ENCODE results near the gene IQCN. TPM values are rescaled to one million over a fixed set of nuclear protein-coding genes. Genes with fewer than 3 reads are reported as not detected.

IQCN gene
- total RNA-seq, 5 donors from 2014 or later (not counting 1 experiment from before 2014, with no cell fraction given), result 4.1 to 42.8 (median 6.3) TPM

DNA sequence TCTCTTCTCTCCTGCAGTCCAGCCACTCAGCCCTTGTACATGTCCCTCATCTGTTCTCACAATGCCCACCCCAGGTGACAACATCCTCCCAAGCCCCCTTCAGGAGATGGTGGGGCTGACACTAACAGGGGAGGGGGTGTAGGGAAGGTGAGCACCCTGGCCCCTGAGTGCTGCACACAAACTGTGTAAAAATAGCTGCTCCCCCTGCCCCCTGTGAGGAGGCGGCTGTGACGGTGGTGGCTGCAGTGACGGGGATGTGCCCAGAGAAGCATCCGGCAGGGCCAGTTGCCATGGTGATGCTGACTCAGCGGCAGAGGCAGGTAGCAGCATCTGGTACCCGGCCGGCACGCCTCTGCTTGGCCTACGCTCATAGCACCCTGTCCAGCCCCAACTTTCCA, 20.2 kb upstream of the IQCN start:
- Histone ChIP-seq H3K4me1 (ENCODE audit: control insufficient read depth in 1 of 2, extremely low read depth in 1 of 2, insufficient read depth in 2 of 2, low read length in 2 of 2) (peaks cover 14 to 58% of the 10 kb centered on the region in 2 experiments), H3K9me3 (no peaks in the 10 kb centered on the region), H3K4me3 (ENCODE audit: control insufficient read depth in 1 of 2, extremely low read depth in 1 of 2, low read length in 1 of 2) (no peak overlapping the region), H3K27me3 (replicated peaks in 1 of 2; ENCODE audit: control insufficient read depth in 2 of 2, extremely low read depth in 1 of 2, insufficient read depth in 2 of 2, low read length in 1 of 2) (no peaks in the 10 kb centered on the region), H3K36me3 (ENCODE audit: control insufficient read depth in 2 of 2, extremely low read depth in 1 of 2, insufficient read depth in 1 of 2, low read length in 1 of 2) (no peaks in the 10 kb centered on the region), H3K27ac (ENCODE audit: low read length) (peak overlapping the region; percentile 100)
- H3K4me3 Mint-ChIP-seq, result peak overlapping the region; percentile 29 to 89 (median 49)
- H3K9me3 Mint-ChIP-seq, result no peaks in the 10 kb centered on the region
- DNase-seq (peak in 34 of 35 experiments; percentile 78 to 96 (median 88)), ATAC-seq (replicated peaks in 1 of 4) (peak; percentile 62 to 73 (median 70))
- peak overlapping the region; percentile 87 to 89 for H3K27ac Mint-ChIP-seq
- peaks cover 47 to 70% (median 50%) of the 10 kb centered on the region in 3 donors for H3K4me1 Mint-ChIP-seq
- CTCF ChIA-PET, result no interaction called here
- WGBS (ENCODE audit: insufficient coverage), result 0% methylated on average over 3 of the region's 9 CpGs
- no peaks in the 10 kb centered on the region for H3K36me3 Mint-ChIP-seq
- POLR2A ChIA-PET, result interaction anchor here (1.0 to 2.8 kb wide), 2 partner anchors 13 kb away, joined by 13 to 28 read pairs; partner anchors contain the start of gene JUND (in 2 of the 2)
- H3K27me3 Mint-ChIP-seq, result no peaks in the 10 kb centered on the region

DNA sequence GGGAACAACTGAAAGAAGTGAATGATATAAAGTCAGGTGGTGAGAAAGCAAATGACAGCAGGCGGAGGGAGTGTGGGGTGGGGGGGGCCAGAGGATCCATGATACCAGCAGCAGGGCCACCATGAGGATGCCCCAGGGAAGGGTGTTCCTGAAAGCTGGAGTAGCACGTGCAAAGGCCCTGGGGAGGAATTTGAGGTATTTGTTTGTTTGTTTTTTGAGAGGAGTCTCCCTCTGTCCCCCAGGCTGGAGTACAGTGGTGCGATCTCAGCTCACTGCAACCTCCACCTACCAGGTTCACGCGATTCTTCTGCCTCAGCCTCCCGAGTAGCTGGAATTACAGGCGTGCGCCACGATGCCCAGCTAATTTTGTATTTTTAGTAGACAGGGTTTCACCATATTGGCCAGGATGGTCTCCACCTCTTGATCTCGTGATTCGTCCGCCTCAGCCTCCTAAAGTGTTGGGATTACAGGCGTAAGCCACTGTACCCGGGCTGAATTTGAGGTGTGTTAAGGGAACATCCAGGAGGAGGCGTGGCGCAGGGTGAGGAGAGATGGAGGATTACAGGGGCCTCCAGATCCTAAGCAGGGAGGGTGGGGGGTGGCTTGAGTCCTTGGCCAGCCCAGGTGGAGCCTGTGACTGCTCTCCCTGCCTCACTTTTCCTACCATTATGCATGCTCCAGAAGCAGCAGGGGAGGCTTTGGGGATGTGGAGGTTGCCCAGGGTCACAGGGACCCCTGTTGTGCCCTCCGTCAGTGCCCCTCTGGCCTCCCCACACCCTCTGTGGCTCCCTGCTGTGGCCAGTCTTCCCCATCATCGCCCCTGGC, 19.6 kb upstream of the IQCN start:
- no peaks in the 10 kb centered on the region for H3K36me3 ChIP-seq (ENCODE audit: control insufficient read depth in 2 of 2, extremely low read depth in 1 of 2, insufficient read depth in 1 of 2, low read length in 1 of 2)
- Mint-ChIP-seq H3K4me1 (peaks cover 49 to 69% (median 54%) of the 10 kb centered on the region in 3 donors), H3K27ac (peak overlapping the region; percentile 91 to 92), H3K9me3 (no peaks in the 10 kb centered on the region), H3K27me3 (no peaks in the 10 kb centered on the region), H3K4me3 (peak overlapping the region; percentile 86 to 89 (median 89)), H3K36me3 (no peaks in the 10 kb centered on the region)
- H3K27me3 ChIP-seq (replicated peaks in 1 of 2; ENCODE audit: control insufficient read depth in 2 of 2, extremely low read depth in 1 of 2, insufficient read depth in 2 of 2, low read length in 1 of 2), result no peaks in the 10 kb centered on the region
- H3K4me3 ChIP-seq (ENCODE audit: control insufficient read depth in 1 of 2, extremely low read depth in 1 of 2, low read length in 1 of 2), result peak overlapping the region in 1 of 2 donors; percentile 94
- no peaks in the 10 kb centered on the region for H3K9me3 ChIP-seq
- peak overlapping the region; percentile 100 for H3K27ac ChIP-seq (ENCODE audit: low read length)
- POLR2A ChIA-PET, result interaction anchor here (1.0 to 4.5 kb wide), 3 partner anchors 12 to 14 kb away, joined by 13 to 95 read pairs (median 28); partner anchors contain the start of gene JUND (in 2 of the 2)
- no peak for ATAC-seq (replicated peaks in 1 of 4)
- 75% methylated on average over 7 of the region's 18 CpGs for WGBS (ENCODE audit: insufficient coverage)
- DNase-seq, result peak in 1 of 35 experiments; percentile 11
- peaks cover 14 to 64% of the 10 kb centered on the region in 2 experiments for H3K4me1 ChIP-seq (ENCODE audit: control insufficient read depth in 1 of 2, extremely low read depth in 1 of 2, insufficient read depth in 2 of 2, low read length in 2 of 2)
- CTCF ChIA-PET, result interaction anchor here in 1 of 2 donors (0.9 to 2.4 kb wide), 2 partner anchors 11 to 12 kb away, joined by 3 to 15 read pairs; partner anchors contain the start of gene JUND

DNA sequence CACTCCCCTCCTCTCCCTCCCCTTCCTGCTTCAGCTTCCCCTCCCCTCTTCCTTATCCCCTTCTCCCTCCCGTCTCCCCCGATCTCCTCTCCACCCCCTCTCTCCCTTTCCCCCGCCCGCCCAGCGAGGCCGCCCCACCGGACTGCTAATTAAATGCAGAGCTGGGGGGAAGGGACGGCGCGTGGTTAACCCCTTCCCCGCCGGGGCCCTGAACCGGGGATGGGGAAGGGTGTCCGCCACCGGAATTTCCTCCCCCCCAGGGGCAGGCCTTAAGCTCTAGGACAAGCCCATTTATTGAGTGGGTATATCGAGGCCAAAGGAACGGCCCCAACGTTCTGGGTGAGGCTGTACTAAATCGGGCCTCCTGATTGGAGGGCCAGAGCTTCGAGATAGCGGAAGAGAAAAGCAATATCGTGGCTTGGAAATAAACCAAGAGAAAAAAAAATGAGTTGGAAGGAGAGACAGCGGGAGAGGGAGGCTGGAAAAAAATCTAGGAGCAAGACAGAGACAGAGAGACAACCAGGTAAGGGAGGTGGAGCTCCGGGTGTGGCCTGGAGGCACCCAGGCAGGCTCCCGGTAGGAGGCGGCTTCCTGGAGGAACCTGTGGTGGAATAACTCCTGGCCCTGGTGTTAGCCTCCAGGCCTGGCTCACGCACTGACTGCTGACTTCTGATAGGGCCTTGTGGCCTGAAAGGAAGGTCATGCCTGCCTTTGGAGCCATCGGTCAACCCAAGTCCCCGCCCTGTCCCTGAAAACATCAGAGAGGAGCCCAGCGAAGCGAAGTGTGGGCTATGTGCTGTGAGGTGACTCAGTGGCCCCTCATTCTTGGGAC, 18.8 kb upstream of the IQCN start:
- H3K9me3 Mint-ChIP-seq, result no peaks in the 10 kb centered on the region
- H3K4me1 ChIP-seq (ENCODE audit: control insufficient read depth in 1 of 2, extremely low read depth in 1 of 2, insufficient read depth in 2 of 2, low read length in 2 of 2), result peaks cover 14 to 72% of the 10 kb centered on the region in 2 experiments
- WGBS (ENCODE audit: insufficient coverage), result 31% methylated on average over 16 of the region's 31 CpGs
- ATAC-seq (replicated peaks in 1 of 4) (no peak), DNase-seq (peak in 3 of 35 experiments; percentile 40 to 47 (median 41))
- H3K27me3 ChIP-seq (replicated peaks in 1 of 2; ENCODE audit: control insufficient read depth in 2 of 2, extremely low read depth in 1 of 2, insufficient read depth in 2 of 2, low read length in 1 of 2), result no peaks in the 10 kb centered on the region
- H3K27me3 Mint-ChIP-seq, result no peaks in the 10 kb centered on the region
- peak overlapping the region; percentile 79 to 94 for H3K4me3 ChIP-seq (ENCODE audit: control insufficient read depth in 1 of 2, extremely low read depth in 1 of 2, low read length in 1 of 2)
- peaks cover 47 to 69% (median 55%) of the 10 kb centered on the region in 3 donors for H3K4me1 Mint-ChIP-seq
- peak overlapping the region; percentile 100 for H3K27ac ChIP-seq (ENCODE audit: low read length)
- POLR2A ChIA-PET, result interaction anchor here (0.6 to 4.5 kb wide), 7 partner anchors 11 to 26 kb away, joined by 3 to 95 read pairs (median 6); partner anchors contain the start of gene JUND (in 2 of the 2)
- no peaks in the 10 kb centered on the region for H3K9me3 ChIP-seq
- H3K36me3 Mint-ChIP-seq, result no peaks in the 10 kb centered on the region
- CTCF ChIA-PET, result interaction anchor here in 1 of 2 donors (0.7 to 2.4 kb wide), 4 partner anchors 12 to 181 kb away, joined by 3 to 15 read pairs (median 5); partner anchors contain the start of gene JUND
- no peaks in the 10 kb centered on the region for H3K36me3 ChIP-seq (ENCODE audit: control insufficient read depth in 2 of 2, extremely low read depth in 1 of 2, insufficient read depth in 1 of 2, low read length in 1 of 2)
- H3K4me3 Mint-ChIP-seq, result peak overlapping the region; percentile 86 to 89 (median 89)
- peak overlapping the region; percentile 91 to 96 for H3K27ac Mint-ChIP-seq

DNA sequence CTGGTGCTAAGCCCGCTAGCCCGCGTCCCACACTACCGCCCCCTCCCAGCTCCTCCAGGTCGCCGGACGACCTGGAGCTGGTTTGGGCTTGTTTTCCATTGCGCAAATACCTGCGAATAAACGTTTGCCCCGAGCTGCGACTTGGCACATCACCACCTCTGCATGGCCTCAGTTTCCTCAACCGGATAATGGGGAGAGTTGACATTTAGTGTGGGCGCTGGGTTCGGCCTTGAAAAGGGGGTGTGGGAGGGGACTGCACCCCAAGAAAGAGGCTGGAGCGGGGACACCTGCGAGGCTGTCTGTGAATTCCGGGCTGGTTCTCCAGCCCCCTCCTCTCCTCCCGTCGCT, 18.2 kb upstream of the IQCN start:
- Mint-ChIP-seq H3K27ac (peak overlapping the region; percentile 77 to 96), H3K27me3 (no peaks in the 10 kb centered on the region), H3K4me1 (peaks cover 47 to 69% (median 55%) of the 10 kb centered on the region in 3 donors)

DNA sequence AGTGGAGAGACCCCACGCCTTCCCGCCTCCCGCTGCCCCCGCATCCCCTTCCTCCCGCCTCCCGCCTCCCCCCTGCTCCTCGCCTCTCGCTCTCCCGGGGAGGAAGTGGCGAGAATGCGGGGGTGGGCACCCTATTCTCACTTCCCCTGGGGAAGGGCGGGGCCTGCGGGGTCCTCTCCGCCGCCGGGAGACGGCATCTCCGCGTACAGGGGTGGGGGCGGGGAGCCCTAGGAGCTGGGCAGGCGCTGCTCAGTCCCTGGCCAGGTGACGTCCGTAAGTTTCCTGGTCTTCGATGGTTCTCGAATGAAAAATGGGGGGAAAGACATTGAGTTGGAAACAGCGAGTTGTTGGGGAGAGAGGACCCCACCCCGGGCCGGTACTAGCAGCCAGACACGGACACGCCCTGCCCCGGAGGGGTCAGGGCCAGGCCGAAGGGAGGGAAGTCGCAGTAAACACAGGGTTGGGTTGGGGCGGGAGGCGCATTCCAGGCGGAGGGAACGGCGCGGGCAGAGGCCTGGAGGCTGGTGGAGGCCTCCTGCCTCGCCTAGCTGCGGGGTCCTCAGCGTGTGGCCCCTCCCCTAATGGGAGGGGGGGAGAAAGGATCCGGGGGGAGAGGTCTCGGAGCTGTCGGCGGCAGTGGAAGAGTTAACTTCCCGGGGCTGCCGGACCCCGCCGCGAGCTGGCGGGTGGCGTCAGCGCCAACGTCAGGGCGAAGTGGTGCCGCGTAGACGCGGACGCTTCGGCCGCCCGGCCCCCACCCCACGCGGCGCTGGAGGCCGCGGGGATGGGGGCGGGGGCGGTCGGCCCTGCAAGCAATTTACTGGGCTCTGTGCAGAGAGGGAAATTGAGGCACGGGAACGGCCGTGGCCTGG, 17.6 kb upstream of the IQCN start:
- no peaks in the 10 kb centered on the region for H3K27me3 Mint-ChIP-seq
- CTCF ChIA-PET, result interaction anchor here in 1 of 2 donors (1.0 to 2.4 kb wide), 2 partner anchors 10 to 13 kb away, joined by 3 to 15 read pairs; partner anchors contain the start of gene JUND
- H3K4me3 ChIP-seq (ENCODE audit: control insufficient read depth in 1 of 2, extremely low read depth in 1 of 2, low read length in 1 of 2), result peak overlapping the region; percentile 79 to 94
- WGBS (ENCODE audit: insufficient coverage), result 0% methylated on average over 55 of the region's 75 CpGs
- ATAC-seq (replicated peaks in 1 of 4) (peak; percentile 42 to 56 (median 52)), DNase-seq (peak in 34 of 35 experiments; percentile 56 to 86 (median 72))
- no peaks in the 10 kb centered on the region for H3K9me3 Mint-ChIP-seq
- peaks cover 14 to 79% of the 10 kb centered on the region in 2 experiments for H3K4me1 ChIP-seq (ENCODE audit: control insufficient read depth in 1 of 2, extremely low read depth in 1 of 2, insufficient read depth in 2 of 2, low read length in 2 of 2)
- POLR2A ChIA-PET, result interaction anchor here (0.6 to 4.5 kb wide), 5 partner anchors 10 to 27 kb away, joined by 3 to 95 read pairs (median 13); partner anchors contain the start of gene JUND (in 2 of the 2)
- H3K4me1 Mint-ChIP-seq, result peaks cover 46 to 69% (median 58%) of the 10 kb centered on the region in 3 donors
- H3K9me3 ChIP-seq, result no peaks in the 10 kb centered on the region
- peak overlapping the region; percentile 100 for H3K27ac ChIP-seq (ENCODE audit: low read length)
- H3K36me3 ChIP-seq (ENCODE audit: control insufficient read depth in 2 of 2, extremely low read depth in 1 of 2, insufficient read depth in 1 of 2, low read length in 1 of 2), result no peaks in the 10 kb centered on the region
- peak overlapping the region; percentile 93 to 96 for H3K27ac Mint-ChIP-seq
- peak overlapping the region; percentile 86 to 89 (median 89) for H3K4me3 Mint-ChIP-seq
- no peaks in the 10 kb centered on the region for H3K27me3 ChIP-seq (replicated peaks in 1 of 2; ENCODE audit: control insufficient read depth in 2 of 2, extremely low read depth in 1 of 2, insufficient read depth in 2 of 2, low read length in 1 of 2)
- H3K36me3 Mint-ChIP-seq, result no peaks in the 10 kb centered on the region

More for the DNA sequence above, 18.2 kb upstream of the IQCN start:
- WGBS (ENCODE audit: insufficient coverage), result 0% methylated on average over 14 of the region's 20 CpGs
- CTCF ChIA-PET, result interaction anchor here in 1 of 2 donors (0.7 to 2.4 kb wide), 3 partner anchors 11 to 181 kb away, joined by 3 to 15 read pairs (median 7); partner anchors contain the start of gene JUND
- Histone ChIP-seq H3K36me3 (ENCODE audit: control insufficient read depth in 2 of 2, extremely low read depth in 1 of 2, insufficient read depth in 1 of 2, low read length in 1 of 2) (no peaks in the 10 kb centered on the region), H3K27me3 (replicated peaks in 1 of 2; ENCODE audit: control insufficient read depth in 2 of 2, extremely low read depth in 1 of 2, insufficient read depth in 2 of 2, low read length in 1 of 2) (no peaks in the 10 kb centered on the region), H3K4me3 (ENCODE audit: control insufficient read depth in 1 of 2, extremely low read depth in 1 of 2, low read length in 1 of 2) (peak overlapping the region; percentile 79 to 94), H3K9me3 (no peaks in the 10 kb centered on the region), H3K4me1 (ENCODE audit: control insufficient read depth in 1 of 2, extremely low read depth in 1 of 2, insufficient read depth in 2 of 2, low read length in 2 of 2) (peaks cover 14 to 77% of the 10 kb centered on the region in 2 experiments), H3K27ac (ENCODE audit: low read length) (peak overlapping the region; percentile 100)
- no peaks in the 10 kb centered on the region for H3K36me3 Mint-ChIP-seq
- ATAC-seq (replicated peaks in 1 of 4) (no peak), DNase-seq (peak in 2 of 35 experiments; percentile 32 to 61)
- peak overlapping the region; percentile 86 to 89 (median 89) for H3K4me3 Mint-ChIP-seq
- POLR2A ChIA-PET, result interaction anchor here (0.6 to 4.5 kb wide), 8 partner anchors 11 to 26 kb away, joined by 3 to 95 read pairs (median 8); partner anchors contain the start of gene JUND (in 2 of the 2)
- H3K9me3 Mint-ChIP-seq, result no peaks in the 10 kb centered on the region
